ENCODE measurements around the gene AHI1. TPM values are rescaled to one million over a fixed set of nuclear protein-coding genes. Genes with fewer than 3 reads are reported as not detected.

Gene AHI1
- polyA plus RNA-seq, 1 of the 3 experiments (the other 2 are of a cell fraction), result 7.3 TPM

DNA sequence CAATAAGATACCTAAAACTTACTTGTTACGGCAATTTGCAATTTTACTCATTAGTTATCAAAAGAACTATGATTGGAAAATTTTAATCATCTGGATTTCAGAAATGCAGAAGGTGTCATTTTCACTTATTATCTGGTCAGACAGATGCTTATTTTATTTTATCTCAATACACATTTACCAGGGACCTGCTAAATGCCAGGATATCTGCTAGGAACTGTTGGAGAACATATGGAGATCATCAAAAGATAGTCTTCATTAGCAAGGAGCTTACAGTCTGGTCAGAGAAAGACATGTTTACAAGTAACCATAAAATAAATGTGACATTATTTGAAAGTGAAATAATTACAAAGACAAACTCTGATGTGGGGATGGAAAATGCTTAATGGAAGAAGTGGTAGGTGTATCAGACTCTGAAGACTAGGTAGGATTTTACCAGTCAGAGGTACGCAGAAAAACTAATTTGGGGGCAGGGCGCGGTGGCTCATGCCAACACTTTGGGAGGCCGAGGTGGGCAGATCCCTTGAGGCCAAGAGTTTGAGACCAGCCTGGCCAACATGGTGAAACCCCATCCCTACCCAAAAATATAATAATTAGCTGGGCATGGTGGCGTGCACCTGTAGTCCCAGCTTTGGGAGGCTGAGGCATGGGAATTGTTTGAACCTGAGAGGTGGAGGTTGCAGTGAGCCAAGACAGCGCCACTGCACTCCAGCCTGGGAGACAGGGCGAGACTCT is 178.6 kb downstream of the AHI1 start:
- Histone ChIP-seq H3K4me2 (no peak overlapping the region), H4K20me1 (ENCODE audit: insufficient read depth) (no peaks in the 10 kb centered on the region), H3F3A (replicated peaks; ENCODE audit: insufficient read depth) (no peaks in the 10 kb centered on the region), H3K9me2 (no peaks in the 10 kb centered on the region), H3K9ac (no peak overlapping the region), H3K9me3 (no peaks in the 10 kb centered on the region), H3K27me3 (ENCODE audit: insufficient read depth) (no peaks in the 10 kb centered on the region), H3K36me3 (replicated peaks in 1 of 2; ENCODE audit: control insufficient read depth in 1 of 2, insufficient read depth in 2 of 2, low read length in 1 of 2) (peaks cover 0 to 5% of the 10 kb centered on the region in 2 experiments), H2AFZ (ENCODE audit: low read depth) (no peak overlapping the region), H3K4me1 (ENCODE audit: control insufficient read depth in 1 of 2, insufficient read depth in 2 of 2, low read depth in 1 of 2, low read length in 1 of 2) (peaks cover 0 to 2% of the 10 kb centered on the region in 2 experiments; a peak in 2 of 4 replicates), H3K79me2 (ENCODE audit: insufficient read depth) (no peaks in the 10 kb centered on the region), H3K4me3 (ENCODE audit: low read depth in 2 of 2, low read length in 1 of 2) (no peak overlapping the region), H3K27ac (ENCODE audit: low read depth in 2 of 2, low read length in 1 of 2) (peak overlapping the region in 1 of 2 experiments; percentile 47; a peak in 1 of 4 replicates)
- DNase-seq, result no peak
- TF ChIP-seq SIN3A (IDR thresholded peaks at IDR 0.05; ENCODE audit: borderline replicate concordance, low read depth, low read length) (no peak), RXRA (IDR thresholded peaks at IDR 0.05; ENCODE audit: borderline replicate concordance, low read depth) (no peak), EP300 (IDR thresholded peaks at IDR 0.05; ENCODE audit: borderline replicate concordance in 1 of 2, low read depth in 1 of 2, low read length in 1 of 2) (peak in 1 of 2 experiments; percentile 37; a peak in 1 of 4 replicates), RCOR1 (IDR thresholded peaks at IDR 0.05; ENCODE audit: low read length) (peak; percentile 45; the same call in 1 of the 2 replicates), GATA2 (CRISPR knock-in tag; IDR thresholded peaks at IDR 0.05) (peak; percentile 63)
- CTCF ChIA-PET, result no interaction called here
- WGBS (ENCODE audit: low lambda C conversion rate), result 96% methylated on average over 8 of the region's 8 CpGs
- POLR2A ChIA-PET, result no interaction called here

GRCh38 chr6:135314543-135314942 is 183.0 kb downstream of the AHI1 start:
- 100% methylated on average over 1 of the region's 1 CpG for WGBS (ENCODE audit: low lambda C conversion rate)
- no peak overlapping the region for H3K27ac ChIP-seq (ENCODE audit: low read depth in 2 of 2, low read length in 1 of 2)
- CTCF ChIA-PET, result no interaction called here

More at GRCh38 chr6:135314543-135314942, 183.0 kb downstream of the AHI1 start:
- Histone ChIP-seq H3K4me3 (ENCODE audit: low read depth in 2 of 2, low read length in 1 of 2) (no peak overlapping the region), H3K27me3 (ENCODE audit: insufficient read depth) (no peaks in the 10 kb centered on the region), H3F3A (replicated peaks; ENCODE audit: insufficient read depth) (peaks cover 7% of the 10 kb centered on the region), H4K20me1 (ENCODE audit: insufficient read depth) (no peaks in the 10 kb centered on the region), H3K36me3 (replicated peaks in 1 of 2; ENCODE audit: control insufficient read depth in 1 of 2, insufficient read depth in 2 of 2, low read length in 1 of 2) (peaks cover 0 to 5% of the 10 kb centered on the region in 2 experiments), H3K9me2 (no peaks in the 10 kb centered on the region), H3K4me1 (ENCODE audit: control insufficient read depth in 1 of 2, insufficient read depth in 2 of 2, low read depth in 1 of 2, low read length in 1 of 2) (peaks cover 0 to 2% of the 10 kb centered on the region in 2 experiments; a peak in 2 of 4 replicates), H3K9me3 (no peaks in the 10 kb centered on the region), H3K79me2 (ENCODE audit: insufficient read depth) (no peaks in the 10 kb centered on the region), H3K9ac (no peak overlapping the region), H2AFZ (ENCODE audit: low read depth) (no peak overlapping the region), H3K4me2 (no peak overlapping the region)
- TF ChIP-seq ZBTB33 (IDR thresholded peaks at IDR 0.05; ENCODE audit: borderline replicate concordance, low read depth) (no peak), EP300 (IDR thresholded peaks at IDR 0.05; ENCODE audit: borderline replicate concordance in 1 of 2, low read depth in 1 of 2, low read length in 1 of 2) (no peak), GABPA (IDR thresholded peaks at IDR 0.05; ENCODE audit: low read depth) (no peak), PBX3 (IDR thresholded peaks at IDR 0.05) (no peak), FOSL2 (IDR thresholded peaks at IDR 0.05; ENCODE audit: borderline replicate concordance, low read depth) (no peak), RAD21 (IDR thresholded peaks at IDR 0.05; ENCODE audit: low read length) (no peak), RFX5 (IDR thresholded peaks at IDR 0.05; ENCODE audit: low read length) (no peak), CTCF (IDR thresholded peaks at IDR 0.05) (no peak), CHD2 (IDR thresholded peaks at IDR 0.05; ENCODE audit: low read length, partially characterized antibody) (no peak), NRF1 (IDR thresholded peaks at IDR 0.05; ENCODE audit: low read depth, low read length) (no peak), TAF1 (IDR thresholded peaks at IDR 0.05; ENCODE audit: borderline replicate concordance, low read depth, low read length) (no peak), NFIC (IDR thresholded peaks at IDR 0.05; ENCODE audit: borderline replicate concordance) (no peak), RCOR1 (IDR thresholded peaks at IDR 0.05; ENCODE audit: low read length) (no peak), TEAD4 (IDR thresholded peaks at IDR 0.05; ENCODE audit: borderline replicate concordance, insufficient read depth) (no peak), ELF1 (IDR thresholded peaks at IDR 0.05) (no peak), YY1 (IDR thresholded peaks at IDR 0.05; ENCODE audit: low read depth) (no peak), MEF2A (IDR thresholded peaks at IDR 0.05; ENCODE audit: borderline replicate concordance, low read depth) (no peak)
- TF ChIP-seq, protein P1, sequence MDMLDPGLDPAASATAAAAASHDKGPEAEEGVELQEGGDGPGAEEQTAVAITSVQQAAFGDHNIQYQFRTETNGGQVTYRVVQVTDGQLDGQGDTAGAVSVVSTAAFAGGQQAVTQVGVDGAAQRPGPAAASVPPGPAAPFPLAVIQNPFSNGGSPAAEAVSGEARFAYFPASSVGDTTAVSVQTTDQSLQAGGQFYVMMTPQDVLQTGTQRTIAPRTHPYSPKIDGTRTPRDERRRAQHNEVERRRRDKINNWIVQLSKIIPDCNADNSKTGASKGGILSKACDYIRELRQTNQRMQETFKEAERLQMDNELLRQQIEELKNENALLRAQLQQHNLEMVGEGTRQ (IDR thresholded peaks at IDR 0.05; ENCODE audit: borderline replicate concordance, low read depth, low read length), result no peak
- POLR2A ChIA-PET, result no interaction called here
- DNase-seq, result no peak
